NB4 (cell line): ENCODE results near the gene ZCCHC2.

ENCODE experiments used
- DNase-seq: peaks from one replicate; pipeline ENCODE4 v3.0.0; 2010; ENCODE audit warnings: low read depth
- H3K4me3 ChIP-seq: one replicate; pipeline ENCODE4 v1.5.1; 2011; ENCODE audit warnings: mild to moderate bottlenecking, low read depth, low read length, moderate library complexity
- MYC ChIP-seq: IDR thresholded peaks from 2 replicates; pipeline ENCODE4 v1.6.1; 2011; ENCODE audit warnings: low read depth, low read length
- POLR2A ChIP-seq: IDR thresholded peaks from 2 replicates; pipeline ENCODE4 v1.6.1; 2011; ENCODE audit warnings: mild to moderate bottlenecking; ENCODE audit not compliant: insufficient read length; ENCODE audit errors: extremely low read depth
- TF ChIP-seq, protein P1 (sequence below): IDR thresholded peaks from 2 replicates; pipeline ENCODE4 v1.6.1; 2011; ENCODE audit warnings: low read depth, low read length
- TF ChIP-seq, protein P2 (sequence below): IDR thresholded peaks from one replicate; pipeline ENCODE4 v1.5.1; 2012; ENCODE audit warnings: low read depth, low read length

Gene ZCCHC2

DNA sequence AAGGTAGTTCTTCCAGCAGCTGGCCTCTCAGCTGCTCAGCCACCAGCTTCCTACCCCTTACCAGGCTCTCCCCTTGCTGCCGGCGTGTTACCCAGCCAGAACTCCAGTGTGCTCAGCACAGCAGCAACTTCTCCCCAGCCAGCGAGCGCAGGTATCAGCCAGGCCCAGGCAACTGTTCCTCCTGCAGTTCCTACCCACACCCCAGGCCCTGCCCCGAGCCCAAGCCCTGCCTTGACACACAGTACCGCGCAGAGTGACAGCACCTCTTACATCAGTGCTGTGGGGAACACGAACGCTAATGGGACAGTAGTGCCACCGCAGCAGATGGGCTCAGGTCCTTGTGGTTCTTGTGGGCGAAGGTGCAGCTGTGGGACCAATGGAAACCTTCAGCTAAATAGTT lies 52.0 kb downstream of the ZCCHC2 start:
- no peak for DNase-seq
- no peak overlapping the region for H3K4me3 ChIP-seq
- TF ChIP-seq POLR2A (no peak), MYC (no peak)
- TF ChIP-seq, protein P1, sequence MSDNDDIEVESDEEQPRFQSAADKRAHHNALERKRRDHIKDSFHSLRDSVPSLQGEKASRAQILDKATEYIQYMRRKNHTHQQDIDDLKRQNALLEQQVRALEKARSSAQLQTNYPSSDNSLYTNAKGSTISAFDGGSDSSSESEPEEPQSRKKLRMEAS: no peak
- TF ChIP-seq, protein P2, sequence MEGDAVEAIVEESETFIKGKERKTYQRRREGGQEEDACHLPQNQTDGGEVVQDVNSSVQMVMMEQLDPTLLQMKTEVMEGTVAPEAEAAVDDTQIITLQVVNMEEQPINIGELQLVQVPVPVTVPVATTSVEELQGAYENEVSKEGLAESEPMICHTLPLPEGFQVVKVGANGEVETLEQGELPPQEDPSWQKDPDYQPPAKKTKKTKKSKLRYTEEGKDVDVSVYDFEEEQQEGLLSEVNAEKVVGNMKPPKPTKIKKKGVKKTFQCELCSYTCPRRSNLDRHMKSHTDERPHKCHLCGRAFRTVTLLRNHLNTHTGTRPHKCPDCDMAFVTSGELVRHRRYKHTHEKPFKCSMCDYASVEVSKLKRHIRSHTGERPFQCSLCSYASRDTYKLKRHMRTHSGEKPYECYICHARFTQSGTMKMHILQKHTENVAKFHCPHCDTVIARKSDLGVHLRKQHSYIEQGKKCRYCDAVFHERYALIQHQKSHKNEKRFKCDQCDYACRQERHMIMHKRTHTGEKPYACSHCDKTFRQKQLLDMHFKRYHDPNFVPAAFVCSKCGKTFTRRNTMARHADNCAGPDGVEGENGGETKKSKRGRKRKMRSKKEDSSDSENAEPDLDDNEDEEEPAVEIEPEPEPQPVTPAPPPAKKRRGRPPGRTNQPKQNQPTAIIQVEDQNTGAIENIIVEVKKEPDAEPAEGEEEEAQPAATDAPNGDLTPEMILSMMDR: no peak

DNA sequence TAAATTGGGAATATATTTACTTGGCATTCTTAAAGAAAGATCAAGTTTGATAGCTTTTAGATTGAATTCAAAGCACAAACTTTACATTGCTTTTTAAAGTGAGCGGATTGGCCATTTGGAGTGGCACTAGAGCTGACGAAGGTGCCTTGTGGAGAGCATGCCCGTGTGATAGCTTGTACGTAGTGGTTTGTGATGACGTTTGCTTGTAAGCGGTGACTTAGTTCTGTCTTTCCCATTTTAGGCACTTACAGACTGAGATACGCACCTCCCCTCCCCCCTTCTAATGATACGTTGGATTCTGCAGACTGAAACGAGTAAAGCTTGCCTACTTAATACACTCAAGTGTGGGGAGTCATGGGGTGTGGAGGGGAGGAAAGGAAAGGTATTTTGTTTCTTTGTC lies 53.4 kb downstream of the ZCCHC2 start:
- H3K4me3 ChIP-seq: no peak overlapping the region
- TF ChIP-seq, protein P2: no peak
- no peak for TF ChIP-seq MYC
- TF ChIP-seq, protein P1: no peak
- TF ChIP-seq POLR2A: no peak
- no peak for DNase-seq

DNA sequence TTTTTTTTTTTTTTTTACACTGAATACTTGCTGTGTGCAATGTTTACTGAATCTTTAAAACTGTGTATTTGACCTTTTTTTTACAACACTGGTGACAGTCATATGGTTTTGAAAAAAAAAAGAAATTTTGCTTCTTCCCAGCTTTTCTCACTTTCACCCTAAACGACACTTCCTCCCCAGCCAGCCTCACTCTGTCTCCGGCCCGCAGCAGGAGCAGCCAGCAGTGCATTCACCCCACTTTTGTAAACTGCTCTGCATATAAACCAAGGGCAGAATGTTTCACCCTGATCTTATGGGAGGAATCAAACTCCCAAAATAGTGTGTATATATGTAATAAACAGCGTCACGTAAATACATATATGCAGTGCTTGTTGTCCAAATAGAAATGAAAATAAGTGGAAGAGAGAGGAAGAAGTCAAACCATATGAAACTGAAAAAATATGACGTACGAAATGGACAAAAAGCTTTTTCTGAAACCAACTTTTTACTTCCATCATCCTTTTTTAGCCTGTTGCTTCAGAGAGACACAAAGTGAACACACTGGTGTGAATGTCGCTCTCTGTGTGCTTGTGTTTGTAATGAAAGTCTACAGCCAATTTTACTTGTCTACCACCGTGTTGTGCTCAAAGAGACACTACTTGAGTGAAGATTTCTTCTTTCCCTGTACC lies 54.2 kb downstream of the ZCCHC2 start:
- no peak overlapping the region for H3K4me3 ChIP-seq
- no peak for DNase-seq
- TF ChIP-seq, protein P2: no peak
- TF ChIP-seq POLR2A (no peak), MYC (no peak)
- TF ChIP-seq, protein P1: no peak

DNA sequence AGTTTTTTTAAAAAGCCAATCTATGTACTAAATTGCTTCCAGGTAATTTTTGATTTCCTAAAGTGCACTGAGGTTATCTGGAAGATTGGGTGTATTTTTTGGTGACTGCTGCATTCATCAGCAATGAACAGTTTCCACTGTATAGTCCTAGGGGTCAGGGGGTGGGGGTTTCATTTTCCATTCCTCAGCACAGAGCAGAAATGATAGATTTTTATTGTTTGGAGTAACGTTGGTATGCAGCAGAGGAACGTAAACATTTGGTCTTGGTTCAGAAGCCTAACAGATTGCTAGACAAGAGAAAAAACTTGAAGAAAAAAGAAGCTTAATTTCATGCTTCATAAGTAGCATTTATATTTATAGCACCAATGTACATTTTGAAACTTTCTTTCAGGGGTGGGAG lies 54.9 kb downstream of the ZCCHC2 start:
- TF ChIP-seq, protein P1: no peak
- TF ChIP-seq, protein P2: no peak
- TF ChIP-seq MYC: no peak
- TF ChIP-seq POLR2A: no peak
- DNase-seq: no peak
- no peak overlapping the region for H3K4me3 ChIP-seq

DNA sequence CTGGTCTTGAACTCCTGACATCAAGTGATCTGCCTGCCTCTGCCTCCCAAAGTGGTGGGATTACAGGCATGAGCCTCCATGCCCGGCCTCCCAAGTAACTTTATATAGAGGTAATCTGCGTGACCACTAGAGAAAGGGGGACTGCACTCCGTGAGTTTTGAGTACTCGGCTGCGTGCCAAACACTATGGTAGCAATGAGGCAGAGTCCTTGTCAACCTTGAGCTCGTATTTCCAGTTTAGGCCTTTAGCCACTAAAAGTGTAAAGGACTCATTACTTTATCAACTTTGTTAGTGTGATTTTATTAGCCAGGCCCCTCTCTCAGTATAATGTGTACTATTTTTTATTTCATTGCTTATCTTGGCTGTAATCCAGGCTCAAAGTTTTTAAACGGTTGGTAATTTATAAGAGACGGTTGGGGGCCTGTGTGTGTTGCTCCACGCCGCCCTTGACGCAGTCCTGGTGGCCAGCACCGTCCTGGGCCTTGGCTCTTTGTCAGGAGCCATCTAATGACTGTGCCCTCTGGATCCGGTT lies 56.2 kb downstream of the ZCCHC2 start:
- TF ChIP-seq, protein P2: no peak
- TF ChIP-seq, protein P1: no peak
- H3K4me3 ChIP-seq: no peak overlapping the region
- DNase-seq: no peak
